ENCODE measurements around the gene CAT. TPM values are rescaled to one million over a fixed set of nuclear protein-coding genes. Genes with fewer than 3 reads are reported as not detected.

The CAT gene
- polyA plus RNA-seq, 1 of the 3 experiments (the other 2 are of a cell fraction) = 26.6 TPM

- Histone ChIP-seq H3K4me2 (no peak overlapping the region), H2AFZ (ENCODE audit: low read depth) (no peak overlapping the region), H3F3A (replicated peaks; ENCODE audit: insufficient read depth) (no peaks in the 10 kb centered on the region), H3K4me3 (ENCODE audit: low read depth in 2 of 2, low read length in 1 of 2) (no peak overlapping the region), H3K9me3 (no peaks in the 10 kb centered on the region), H3K9ac (no peak overlapping the region), H3K9me2 (no peaks in the 10 kb centered on the region), H3K27ac (ENCODE audit: low read depth in 2 of 2, low read length in 1 of 2) (no peak overlapping the region), H4K20me1 (ENCODE audit: insufficient read depth) (no peaks in the 10 kb centered on the region), H3K79me2 (ENCODE audit: insufficient read depth) (no peaks in the 10 kb centered on the region), H3K36me3 (replicated peaks in 1 of 2; ENCODE audit: control insufficient read depth in 1 of 2, insufficient read depth in 2 of 2, low read length in 1 of 2) (no peaks in the 10 kb centered on the region), H3K4me1 (ENCODE audit: control insufficient read depth in 1 of 2, insufficient read depth in 2 of 2, low read depth in 1 of 2, low read length in 1 of 2) (peaks cover 0 to 2% of the 10 kb centered on the region in 2 experiments; a peak in 2 of 4 replicates), H3K27me3 (ENCODE audit: insufficient read depth) (no peaks in the 10 kb centered on the region)
- POLR2A ChIA-PET = no interaction called here
- WGBS (ENCODE audit: low lambda C conversion rate) = 81% methylated on average over 5 of the region's 5 CpGs
- no peak for DNase-seq
- CTCF ChIA-PET = interaction anchor here (0.7 kb wide), 1 partner anchor 70 kb away, joined by 3 read pairs; no protein-coding TSS in a partner anchor
- TF ChIP-seq USF1 (IDR thresholded peaks at IDR 0.05; ENCODE audit: borderline replicate concordance, low read depth) (no peak), TAF1 (IDR thresholded peaks at IDR 0.05; ENCODE audit: borderline replicate concordance, low read depth, low read length) (no peak), JUND (IDR thresholded peaks at IDR 0.05) (no peak), REST (IDR thresholded peaks at IDR 0.05; ENCODE audit: low read depth, low read length) (no peak), YY1 (IDR thresholded peaks at IDR 0.05; ENCODE audit: low read depth) (no peak), USF2 (IDR thresholded peaks at IDR 0.05; ENCODE audit: borderline replicate concordance, low read depth, low read length) (no peak), ELF1 (IDR thresholded peaks at IDR 0.05) (no peak), MXI1 (IDR thresholded peaks at IDR 0.05; ENCODE audit: low read depth, low read length) (no peak), RFX5 (IDR thresholded peaks at IDR 0.05; ENCODE audit: low read length) (no peak)
These were observed 5.9 kb upstream of the CAT start for GRCh38 chr11:34432822-34433221.

GRCh38 chr11:34433899-34434298 is 4.8 kb upstream of the CAT start:
- no peaks in the 10 kb centered on the region for H4K20me1 ChIP-seq (ENCODE audit: insufficient read depth)
- no peak overlapping the region for H3K4me2 ChIP-seq
- H3K9ac ChIP-seq = no peak overlapping the region
- H3K9me2 ChIP-seq = no peaks in the 10 kb centered on the region
- H3K27me3 ChIP-seq (ENCODE audit: insufficient read depth) = no peaks in the 10 kb centered on the region
- no peaks in the 10 kb centered on the region for H3K36me3 ChIP-seq (replicated peaks in 1 of 2; ENCODE audit: control insufficient read depth in 1 of 2, insufficient read depth in 2 of 2, low read length in 1 of 2)
- WGBS (ENCODE audit: low lambda C conversion rate) = 97% methylated on average over 3 of the region's 3 CpGs
- H3K4me3 ChIP-seq (ENCODE audit: low read depth in 2 of 2, low read length in 1 of 2) = no peak overlapping the region
- POLR2A ChIA-PET = no interaction called here
- H3F3A ChIP-seq (replicated peaks; ENCODE audit: insufficient read depth) = no peaks in the 10 kb centered on the region
- H3K79me2 ChIP-seq (ENCODE audit: insufficient read depth) = no peaks in the 10 kb centered on the region; the same call in 1 of the 2 replicates
- no peaks in the 10 kb centered on the region for H3K9me3 ChIP-seq
- DNase-seq = no peak
- no peak overlapping the region for H2AFZ ChIP-seq (ENCODE audit: low read depth)
- no peak overlapping the region for H3K27ac ChIP-seq (ENCODE audit: low read depth in 2 of 2, low read length in 1 of 2)
- CTCF ChIA-PET = interaction anchor here (0.6 to 1.6 kb wide), 3 partner anchors 58 to 200 kb away, joined by 3 to 5 read pairs (median 3); no protein-coding TSS in a partner anchor
- no peaks in the 10 kb centered on the region; a peak in 2 of 4 replicates for H3K4me1 ChIP-seq (ENCODE audit: control insufficient read depth in 1 of 2, insufficient read depth in 2 of 2, low read depth in 1 of 2, low read length in 1 of 2)
- TF ChIP-seq ELF1 (IDR thresholded peaks at IDR 0.05) = no peak
- no peak for TF ChIP-seq SIN3A (IDR thresholded peaks at IDR 0.05; ENCODE audit: borderline replicate concordance, low read depth, low read length)
- TF ChIP-seq RAD21 (IDR thresholded peaks at IDR 0.05; ENCODE audit: low read length) = no peak
- TF ChIP-seq IRF3 (IDR thresholded peaks at IDR 0.05; ENCODE audit: low read depth, low read length) = no peak
- no peak for TF ChIP-seq ZBTB33 (IDR thresholded peaks at IDR 0.05; ENCODE audit: borderline replicate concordance, low read depth)
- TF ChIP-seq RXRA (IDR thresholded peaks at IDR 0.05; ENCODE audit: borderline replicate concordance, low read depth) = no peak
- no peak for TF ChIP-seq FOXM1 (IDR thresholded peaks at IDR 0.05; ENCODE audit: low read depth)
- TF ChIP-seq USF2 (IDR thresholded peaks at IDR 0.05; ENCODE audit: borderline replicate concordance, low read depth, low read length) = no peak
- TF ChIP-seq NRF1 (IDR thresholded peaks at IDR 0.05; ENCODE audit: low read depth, low read length) = no peak
- no peak for TF ChIP-seq MEF2A (IDR thresholded peaks at IDR 0.05; ENCODE audit: borderline replicate concordance, low read depth)
- no peak for TF ChIP-seq TCF12 (IDR thresholded peaks at IDR 0.05)
- no peak for TF ChIP-seq MAX (IDR thresholded peaks at IDR 0.05; ENCODE audit: low read depth)
